Ishikawa (cell line): ENCODE results near the gene TBC1D20.

ENCODE experiments used
- CEBPB ChIP-seq: IDR thresholded peaks from 2 replicates; pipeline ENCODE4 v1.6.1; 2012
- CREB1 ChIP-seq: IDR thresholded peaks from 2 replicates; pipeline ENCODE4 v1.6.1; 2012; ENCODE audit warnings: low read depth
- EP300 ChIP-seq: IDR thresholded peaks from 2 replicates; pipeline ENCODE4 v1.6.1; 2012; ENCODE audit warnings: borderline replicate concordance
- NFIC ChIP-seq: IDR thresholded peaks from 2 replicates; pipeline ENCODE4 v1.6.1; 2012
- RAD21 ChIP-seq: IDR thresholded peaks from 2 replicates; pipeline ENCODE4 v1.6.1; 2012; ENCODE audit warnings: low read depth
- REST ChIP-seq: IDR thresholded peaks from 2 replicates; pipeline ENCODE4 v1.6.1; 2012; ENCODE audit warnings: low read depth, mild to moderate bottlenecking
- TAF1 ChIP-seq: IDR thresholded peaks from 2 replicates; pipeline ENCODE4 v1.6.1; 2012; ENCODE audit warnings: low read depth, mild to moderate bottlenecking
- TEAD4 ChIP-seq: IDR thresholded peaks from 2 replicates; pipeline ENCODE4 v1.6.1; 2012
- YY1 ChIP-seq: IDR thresholded peaks from 2 replicates; pipeline ENCODE4 v1.6.1; 2012; ENCODE audit warnings: low read depth
- ZBTB7A ChIP-seq: IDR thresholded peaks from 2 replicates; pipeline ENCODE4 v1.6.1; 2012; ENCODE audit warnings: low read depth
- TF ChIP-seq, protein P1 (sequence below): IDR thresholded peaks from 2 replicates; pipeline ENCODE4 v1.6.1; 2012

DNA sequence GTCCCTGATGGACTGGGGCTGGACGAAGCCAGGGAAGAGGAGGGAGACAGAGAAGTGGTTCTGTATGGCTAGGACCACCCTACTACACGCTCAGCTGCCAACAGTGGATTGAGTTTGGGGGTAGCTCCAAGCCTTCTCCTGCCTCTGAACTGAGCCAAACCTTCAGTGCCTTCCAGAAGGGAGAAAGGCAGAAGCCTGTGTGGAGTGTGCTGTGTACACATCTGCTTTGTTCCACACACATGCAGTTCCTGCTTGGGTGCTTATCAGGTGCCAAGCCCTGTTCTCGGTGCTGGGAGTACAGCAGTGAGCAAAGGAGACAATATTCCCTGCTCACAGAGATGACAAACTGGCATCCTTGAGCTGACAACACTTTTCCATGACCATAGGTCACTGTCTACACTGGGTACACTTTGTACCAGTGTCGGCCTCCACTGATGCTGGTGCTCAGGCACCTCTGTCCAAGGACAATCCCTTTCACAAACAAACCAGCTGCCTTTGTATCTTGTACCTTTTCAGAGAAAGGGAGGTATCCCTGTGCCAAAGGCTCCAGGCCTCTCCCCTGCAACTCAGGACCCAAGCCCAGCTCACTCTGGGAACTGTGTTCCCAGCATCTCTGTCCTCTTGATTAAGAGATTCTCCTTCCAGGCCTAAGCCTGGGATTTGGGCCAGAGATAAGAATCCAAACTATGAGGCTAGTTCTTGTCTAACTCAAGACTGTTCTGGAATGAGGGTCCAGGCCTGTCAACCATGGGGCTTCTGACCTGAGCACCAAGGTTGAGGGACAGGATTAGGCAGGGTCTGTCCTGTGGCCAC lies 65.5 kb downstream of the TBC1D20 start:
- TF ChIP-seq YY1, result no peak
- TF ChIP-seq ZBTB7A, result no peak
- no peak for TF ChIP-seq EP300
- TF ChIP-seq NFIC, result no peak
- TF ChIP-seq, protein P1, sequence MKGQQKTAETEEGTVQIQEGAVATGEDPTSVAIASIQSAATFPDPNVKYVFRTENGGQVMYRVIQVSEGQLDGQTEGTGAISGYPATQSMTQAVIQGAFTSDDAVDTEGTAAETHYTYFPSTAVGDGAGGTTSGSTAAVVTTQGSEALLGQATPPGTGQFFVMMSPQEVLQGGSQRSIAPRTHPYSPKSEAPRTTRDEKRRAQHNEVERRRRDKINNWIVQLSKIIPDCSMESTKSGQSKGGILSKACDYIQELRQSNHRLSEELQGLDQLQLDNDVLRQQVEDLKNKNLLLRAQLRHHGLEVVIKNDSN, result no peak
- TF ChIP-seq TEAD4, result no peak
- no peak for TF ChIP-seq CEBPB
- no peak for TF ChIP-seq REST
- TF ChIP-seq RAD21, result no peak
- no peak for TF ChIP-seq TAF1
- no peak for TF ChIP-seq CREB1
